A549 (cell line): ENCODE data around the gene FOXJ3. TPM values are rescaled to one million over a fixed set of nuclear protein-coding genes. Genes with fewer than 3 reads are reported as not detected.

Experiments
- ATAC-seq, 2 experiments: fragments of 200-7000 bp in 1 of 2; fragments of >200 bp in 1 of 2; cut with Nextera tagmentation in 1 of 2; cut with Tn5 transposase in 1 of 2; 3 replicates each; pipeline versions ENCODE4 v1.8.0 to v1.9.1; 2018 to 2020; ENCODE audit warnings: mild to moderate bottlenecking in 1 of 2, moderate library complexity in 1 of 2
- CTCF ChIA-PET: fragments of 300-600 bp; sonication (Branson Sonifier 250); formaldehyde crosslinking; extraction: SDS; loops from one replicate; lab custom pipeline; 2021; ENCODE audit warnings: antibody characterized with exemption, inconsistent platforms; lab: Yijun Ruan, JAX
- POLR2A ChIA-PET: fragments of 350-600 bp; formaldehyde crosslinking; extraction: SDS; loops from one replicate; lab custom pipeline; 2021; ENCODE audit warnings: antibody characterized with exemption, inconsistent platforms; lab: Yijun Ruan, JAX
- DNase-seq, 2 experiments: peaks; one replicate each; pipeline versions ENCODE4 v3.0.0 to v3.0.0-alpha.2; 2011 to 2016; ENCODE audit warnings: low read depth in 1 of 2, low spot score in 1 of 2
- FAIRE-seq: peaks from 2 replicates; lab custom pipeline; 2011; peaks lifted over from hg19 to GRCh38; lab: Jason Lieb, UNC
- H3K27ac ChIP-seq, 2 experiments: fragments of >200 bp; sonication (Bioruptor Twin); formaldehyde crosslinking; 3 replicates each; pipeline ENCODE4 v1.5.1; 2016 to 2017
- H3K4me1 ChIP-seq: fragments of >200 bp; sonication (Bioruptor Twin); formaldehyde crosslinking; 3 replicates; pipeline ENCODE4 v1.6.1; 2016
- H3K4me2 ChIP-seq: fragments of >200 bp; sonication (Bioruptor Twin); formaldehyde crosslinking; 3 replicates; pipeline ENCODE4 v1.6.1; 2016
- H3K4me3 ChIP-seq: fragments of >200 bp; sonication (Bioruptor Twin); formaldehyde crosslinking; 3 replicates; pipeline ENCODE4 v1.5.1; 2016
- H3K9me3 ChIP-seq: fragments of >200 bp; sonication (Bioruptor Twin); formaldehyde crosslinking; 3 replicates; pipeline ENCODE4 v1.6.1; 2016
- BCL3 ChIP-seq: fragments of >200 bp; sonication (Bioruptor Twin); formaldehyde crosslinking; IDR thresholded peaks from 3 replicates; pipeline ENCODE4 v1.6.1; 2016
- CHD2 ChIP-seq: fragments of 150-350 bp; IDR thresholded peaks from 2 replicates; pipeline ENCODE4 v1.6.1; 2014; ENCODE audit warnings: low read length; ENCODE audit not compliant: partially characterized antibody
- EHMT2 ChIP-seq: fragments of 200-600 bp; sonication (generic); IDR thresholded peaks from 2 replicates; pipeline ENCODE4 v1.6.1; 2016; ENCODE audit warnings: antibody characterized with exemption, low read depth, mild to moderate bottlenecking, moderate library complexity
- ESRRA ChIP-seq: fragments of 150-350 bp; IDR thresholded peaks from 2 replicates; pipeline ENCODE4 v1.6.1; 2014; ENCODE audit warnings: mild to moderate bottlenecking, low read length, borderline replicate concordance
- HEYL ChIP-seq: fragments of 250-450 bp; sonication (Bioruptor Pico); IDR thresholded peaks from 2 replicates; pipeline ENCODE4 v1.8.0; 2021; ENCODE audit warnings: mild to moderate bottlenecking, moderate library complexity
- HOXB13 ChIP-seq: fragments of 250-450 bp; sonication (Bioruptor Pico); IDR thresholded peaks from 2 replicates; pipeline ENCODE4 v1.5.0; 2020; ENCODE audit warnings: low read depth, mild to moderate bottlenecking, moderate library complexity
- JUNB ChIP-seq: fragments of >200 bp; sonication (Bioruptor Twin); formaldehyde crosslinking; IDR thresholded peaks from 2 replicates; pipeline ENCODE4 v1.6.1; 2016
- KDM1A ChIP-seq: fragments of 200-600 bp; sonication (generic); IDR thresholded peaks from 2 replicates; pipeline ENCODE4 v1.6.1; 2016; ENCODE audit warnings: low read depth, mild to moderate bottlenecking
- NR3C1 ChIP-seq: fragments of >200 bp; sonication (Bioruptor Twin); formaldehyde crosslinking; IDR thresholded peaks from 3 replicates; pipeline ENCODE4 v1.6.1; 2017
- POLR2A ChIP-seq: IDR thresholded peaks from 2 replicates; pipeline ENCODE4 v1.6.1; 2012; ENCODE audit warnings: mild to moderate bottlenecking, low read length
- RAD21 ChIP-seq, 2 experiments: fragments of >200 bp in 1 of 2; sonication (Bioruptor Twin) in 1 of 2; formaldehyde crosslinking in 1 of 2; IDR thresholded peaks in 1 of 2; conservative IDR thresholded peaks in 1 of 2; 2 replicates in 1 of 2; 3 replicates in 1 of 2; pipeline ENCODE4 v1.6.1; 2012 to 2018; ENCODE audit warnings: inconsistent platforms in 1 of 2
- RARB ChIP-seq: fragments of 250-450 bp; sonication (Bioruptor Pico); IDR thresholded peaks from 2 replicates; pipeline ENCODE4 v1.8.0; 2021; ENCODE audit warnings: mild to moderate bottlenecking, moderate library complexity
- RCOR1 ChIP-seq: fragments of 150-350 bp; IDR thresholded peaks from 2 replicates; pipeline ENCODE4 v1.6.1; 2014; ENCODE audit warnings: antibody characterized with exemption, low read length, low read depth
- REST ChIP-seq: fragments of 200-600 bp; sonication (generic); IDR thresholded peaks from 2 replicates; pipeline ENCODE4 v1.6.1; 2016; ENCODE audit warnings: antibody characterized with exemption, mild to moderate bottlenecking, moderate library complexity
- ZC3H11A ChIP-seq: fragments of 450-650 bp; IDR thresholded peaks from 2 replicates; pipeline ENCODE4 v1.6.1; 2014; ENCODE audit warnings: antibody characterized with exemption, mild to moderate bottlenecking
- ZSCAN20 ChIP-seq: fragments of 250-450 bp; sonication (Bioruptor Pico); IDR thresholded peaks from 2 replicates; pipeline ENCODE4 v1.8.0; 2022; ENCODE audit warnings: mild to moderate bottlenecking, moderate library complexity
- WGBS: methylation state at CpG from one replicate; pipeline ENCODE4 v1.1.6; 2017; ENCODE audit errors: missing lambda C conversion rate; 5-methylcytosine and 5-hydroxymethylcytosine counted together
- polyA plus RNA-seq, 4 experiments: library from polyadenylated mRNA; depleted of rRNA in 3 of 4; stranded (reverse); fragments of >200 nt; fragmentation: RNase III in 1 of 4; extraction: RNeasy Plus Mini Kit Qiagen cat#74134 plus additional on column Dnase treatment in 1 of 4; gene quantifications; 2 replicates in 3 of 4; 3 replicates in 1 of 4; pipeline ENCODE4 v1.2.3, GENCODE V29; 2011 to 2017
- TF ChIP-seq, protein P1 (sequence below): fragments of 150-350 bp; IDR thresholded peaks from 2 replicates; pipeline ENCODE4 v1.6.1; 2014; ENCODE audit warnings: low read depth, mild to moderate bottlenecking, low read length
- TF ChIP-seq, protein P2 (sequence below): fragments of 250-450 bp; sonication (Bioruptor Pico); IDR thresholded peaks from 2 replicates; pipeline ENCODE4 v1.5.0; 2020; ENCODE audit warnings: low read depth, mild to moderate bottlenecking, moderate library complexity
- TF ChIP-seq, protein P3 (sequence below): IDR thresholded peaks from 2 replicates; pipeline ENCODE4 v1.6.1; 2012
- TF ChIP-seq, protein P4 (sequence below): fragments of >200 bp; sonication (Bioruptor Twin); formaldehyde crosslinking; IDR thresholded peaks from 3 replicates; pipeline ENCODE4 v1.5.1; 2016

Gene FOXJ3
- polyA plus RNA-seq, 2 of the 4 experiments (the other 2 are of a cell fraction) = 16.8 to 45.0 TPM

DNA sequence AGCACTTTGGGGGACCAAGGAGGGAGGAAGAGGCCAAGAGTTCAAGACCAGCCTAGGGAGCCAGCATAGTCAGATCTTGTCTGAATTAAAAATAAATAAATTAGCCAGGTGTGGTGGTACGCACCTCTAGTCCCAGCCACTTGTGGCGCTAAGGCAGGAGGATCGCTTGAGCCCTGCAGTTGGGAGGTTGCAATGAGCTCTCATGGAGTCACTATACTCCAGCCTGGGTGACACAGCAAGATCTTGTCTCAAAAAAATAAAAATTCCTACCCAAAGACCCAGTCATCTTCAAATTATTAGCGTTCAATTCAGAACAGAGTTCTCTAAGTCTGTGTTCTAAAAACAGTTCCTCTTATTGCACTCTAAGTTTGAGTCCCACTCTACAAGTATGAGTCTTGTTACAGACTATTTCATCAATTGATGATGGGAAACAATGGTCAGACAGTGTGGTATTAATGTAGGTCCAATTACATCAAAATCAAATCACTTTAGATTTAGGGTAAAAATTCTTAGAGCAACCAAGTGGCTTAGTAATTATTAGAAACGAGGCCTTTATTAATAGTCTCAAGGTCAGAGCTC is 6.9 kb downstream of the FOXJ3 start:
- WGBS = 88% methylated on average over 5 of the region's 5 CpGs
- DNase-seq = no peak
- CTCF ChIA-PET = interaction anchor here (0.6 to 0.9 kb wide), 4 partner anchors 12 to 1025 kb away, joined by 3 to 4 read pairs (median 4); no protein-coding TSS in a partner anchor
- peaks cover 24% of the 10 kb centered on the region; the same call in 2 of the 3 replicates for H3K4me1 ChIP-seq
- no peak for TF ChIP-seq RAD21 (conservative IDR thresholded peaks at IDR 0.05 in 1 of 2, IDR thresholded peaks at IDR 0.05 in 1 of 2)
- no peak for TF ChIP-seq BCL3
- TF ChIP-seq, protein P1, sequence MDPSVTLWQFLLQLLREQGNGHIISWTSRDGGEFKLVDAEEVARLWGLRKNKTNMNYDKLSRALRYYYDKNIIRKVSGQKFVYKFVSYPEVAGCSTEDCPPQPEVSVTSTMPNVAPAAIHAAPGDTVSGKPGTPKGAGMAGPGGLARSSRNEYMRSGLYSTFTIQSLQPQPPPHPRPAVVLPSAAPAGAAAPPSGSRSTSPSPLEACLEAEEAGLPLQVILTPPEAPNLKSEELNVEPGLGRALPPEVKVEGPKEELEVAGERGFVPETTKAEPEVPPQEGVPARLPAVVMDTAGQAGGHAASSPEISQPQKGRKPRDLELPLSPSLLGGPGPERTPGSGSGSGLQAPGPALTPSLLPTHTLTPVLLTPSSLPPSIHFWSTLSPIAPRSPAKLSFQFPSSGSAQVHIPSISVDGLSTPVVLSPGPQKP = no peak
- no peak for TF ChIP-seq RARB (CRISPR knock-in tag)
- no peak for TF ChIP-seq HEYL (CRISPR knock-in tag)
- TF ChIP-seq JUNB = no peak
- TF ChIP-seq, protein P2, sequence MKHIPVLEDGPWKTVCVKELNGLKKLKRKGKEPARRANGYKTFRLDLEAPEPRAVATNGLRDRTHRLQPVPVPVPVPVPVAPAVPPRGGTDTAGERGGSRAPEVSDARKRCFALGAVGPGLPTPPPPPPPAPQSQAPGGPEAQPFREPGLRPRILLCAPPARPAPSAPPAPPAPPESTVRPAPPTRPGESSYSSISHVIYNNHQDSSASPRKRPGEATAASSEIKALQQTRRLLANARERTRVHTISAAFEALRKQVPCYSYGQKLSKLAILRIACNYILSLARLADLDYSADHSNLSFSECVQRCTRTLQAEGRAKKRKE = no peak
- TF ChIP-seq KDM1A = no peak
- TF ChIP-seq POLR2A = no peak
- TF ChIP-seq ESRRA = no peak
- TF ChIP-seq REST = no peak
- TF ChIP-seq HOXB13 = no peak
- TF ChIP-seq, protein P3, sequence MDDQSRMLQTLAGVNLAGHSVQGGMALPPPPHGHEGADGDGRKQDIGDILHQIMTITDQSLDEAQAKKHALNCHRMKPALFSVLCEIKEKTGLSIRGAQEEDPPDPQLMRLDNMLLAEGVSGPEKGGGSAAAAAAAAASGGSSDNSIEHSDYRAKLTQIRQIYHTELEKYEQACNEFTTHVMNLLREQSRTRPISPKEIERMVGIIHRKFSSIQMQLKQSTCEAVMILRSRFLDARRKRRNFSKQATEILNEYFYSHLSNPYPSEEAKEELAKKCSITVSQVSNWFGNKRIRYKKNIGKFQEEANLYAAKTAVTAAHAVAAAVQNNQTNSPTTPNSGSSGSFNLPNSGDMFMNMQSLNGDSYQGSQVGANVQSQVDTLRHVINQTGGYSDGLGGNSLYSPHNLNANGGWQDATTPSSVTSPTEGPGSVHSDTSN = no peak
- no peak for TF ChIP-seq NR3C1
- TF ChIP-seq ZC3H11A = no peak
- TF ChIP-seq, protein P4, sequence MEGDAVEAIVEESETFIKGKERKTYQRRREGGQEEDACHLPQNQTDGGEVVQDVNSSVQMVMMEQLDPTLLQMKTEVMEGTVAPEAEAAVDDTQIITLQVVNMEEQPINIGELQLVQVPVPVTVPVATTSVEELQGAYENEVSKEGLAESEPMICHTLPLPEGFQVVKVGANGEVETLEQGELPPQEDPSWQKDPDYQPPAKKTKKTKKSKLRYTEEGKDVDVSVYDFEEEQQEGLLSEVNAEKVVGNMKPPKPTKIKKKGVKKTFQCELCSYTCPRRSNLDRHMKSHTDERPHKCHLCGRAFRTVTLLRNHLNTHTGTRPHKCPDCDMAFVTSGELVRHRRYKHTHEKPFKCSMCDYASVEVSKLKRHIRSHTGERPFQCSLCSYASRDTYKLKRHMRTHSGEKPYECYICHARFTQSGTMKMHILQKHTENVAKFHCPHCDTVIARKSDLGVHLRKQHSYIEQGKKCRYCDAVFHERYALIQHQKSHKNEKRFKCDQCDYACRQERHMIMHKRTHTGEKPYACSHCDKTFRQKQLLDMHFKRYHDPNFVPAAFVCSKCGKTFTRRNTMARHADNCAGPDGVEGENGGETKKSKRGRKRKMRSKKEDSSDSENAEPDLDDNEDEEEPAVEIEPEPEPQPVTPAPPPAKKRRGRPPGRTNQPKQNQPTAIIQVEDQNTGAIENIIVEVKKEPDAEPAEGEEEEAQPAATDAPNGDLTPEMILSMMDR = no peak
- TF ChIP-seq ZSCAN20 (CRISPR knock-in tag) = no peak
- TF ChIP-seq RCOR1 = no peak
- no peak for TF ChIP-seq EHMT2
- no peak for TF ChIP-seq CHD2
- no peak overlapping the region for H3K4me2 ChIP-seq
- no peak for ATAC-seq
- H3K9me3 ChIP-seq = no peaks in the 10 kb centered on the region
- H3K27ac ChIP-seq = no peak overlapping the region
- POLR2A ChIA-PET = no interaction called here
- H3K4me3 ChIP-seq = no peak overlapping the region
- FAIRE-seq = no peak
